Activated CD8-positive, alpha-beta memory T cell treated with anti-CD3 and anti-CD28 coated beads, Interleukin-2, amount 50 U/mL, for 24 hours (primary cell): ENCODE results near the gene MBTPS1.

Source experiments
- DNase-seq: peaks from one replicate; pipeline ENCODE4 v3.0.0-alpha.2; 2020; ENCODE audit errors: extremely low read depth

The MBTPS1 gene

DNA sequence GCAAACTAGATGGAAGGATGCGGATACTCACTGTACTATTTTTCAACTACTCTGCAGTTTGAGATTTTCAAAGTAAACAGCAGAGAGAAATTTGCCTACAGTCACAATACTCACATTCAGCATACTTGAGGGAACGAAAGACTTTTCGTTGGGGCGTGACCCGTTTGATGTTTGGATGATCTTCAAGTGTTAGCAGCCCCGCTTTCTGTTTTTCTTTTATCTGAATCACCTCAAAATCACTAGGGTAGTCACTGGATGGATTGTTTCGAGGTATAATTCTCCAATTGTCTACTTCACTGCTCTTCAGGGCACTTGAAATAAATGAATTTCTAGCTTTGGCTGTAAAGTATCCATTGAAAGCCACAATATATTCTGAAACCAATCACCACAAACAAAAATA lies 17.8 kb downstream of the MBTPS1 start:
- no peak for DNase-seq

- no peak for DNase-seq
Observed at GRCh38 chr16:84096447-84097005, 20.2 kb downstream of the MBTPS1 start.

DNA sequence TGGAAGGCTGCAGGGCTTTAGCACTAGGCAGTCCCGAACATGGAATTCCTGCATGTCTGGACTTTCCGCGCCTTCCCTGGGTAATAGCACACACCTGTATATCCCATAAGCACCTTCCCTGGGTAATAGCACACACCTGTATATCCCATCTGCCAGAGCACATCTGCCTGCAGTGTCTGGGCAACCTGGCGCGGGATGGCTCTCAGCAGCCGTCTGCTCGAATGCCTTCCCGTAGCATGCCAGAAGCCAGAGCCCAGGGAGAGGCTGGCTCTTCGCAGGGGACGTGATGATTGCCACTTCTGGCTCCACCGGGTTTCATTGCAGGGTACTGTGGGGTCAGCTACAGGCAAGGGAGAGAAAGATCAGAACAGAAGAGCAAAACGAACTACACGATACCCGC lies 21.3 kb downstream of the MBTPS1 start:
- no peak for DNase-seq

DNA sequence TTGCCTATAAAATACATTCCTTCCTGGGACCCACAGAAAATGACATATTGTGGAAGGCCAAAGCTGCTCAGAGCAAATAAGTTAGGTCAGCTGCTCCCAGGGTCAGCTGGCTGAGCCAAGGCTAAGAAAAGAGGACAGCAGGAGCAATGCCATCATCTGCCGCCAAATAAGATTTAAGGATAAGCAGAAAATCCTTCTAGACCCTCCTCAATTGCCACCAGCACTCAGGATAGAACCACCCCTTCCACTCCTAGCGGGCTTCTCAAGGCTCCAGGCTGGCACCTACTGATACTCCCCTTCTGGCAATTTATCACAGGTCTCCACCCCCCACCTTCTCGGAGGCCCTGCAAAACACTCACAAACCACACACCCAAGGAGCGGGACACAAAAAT lies 22.9 kb downstream of the MBTPS1 start:
- no peak for DNase-seq

GRCh38 chr16:84093120-84093878 lies 23.4 kb downstream of the MBTPS1 start:
- DNase-seq, result no peak

GRCh38 chr16:84091460-84091859 lies 25.3 kb downstream of the MBTPS1 start:
- no peak for DNase-seq

GRCh38 chr16:84090211-84090610 lies 26.5 kb downstream of the MBTPS1 start:
- DNase-seq, result no peak

GRCh38 chr16:84088695-84089395 lies 27.9 kb downstream of the MBTPS1 start:
- DNase-seq, result peak; percentile 4

- no peak for DNase-seq
Observed at GRCh38 chr16:84087466-84088151, 29.1 kb downstream of the MBTPS1 start.

- no peak for DNase-seq
Observed at GRCh38 chr16:84087001-84087400, 29.7 kb downstream of the MBTPS1 start.

GRCh38 chr16:84086341-84086740 lies 30.4 kb downstream of the MBTPS1 start:
- no peak for DNase-seq

- no peak for DNase-seq
Observed at GRCh38 chr16:84085773-84086172, 31.0 kb downstream of the MBTPS1 start.

DNA sequence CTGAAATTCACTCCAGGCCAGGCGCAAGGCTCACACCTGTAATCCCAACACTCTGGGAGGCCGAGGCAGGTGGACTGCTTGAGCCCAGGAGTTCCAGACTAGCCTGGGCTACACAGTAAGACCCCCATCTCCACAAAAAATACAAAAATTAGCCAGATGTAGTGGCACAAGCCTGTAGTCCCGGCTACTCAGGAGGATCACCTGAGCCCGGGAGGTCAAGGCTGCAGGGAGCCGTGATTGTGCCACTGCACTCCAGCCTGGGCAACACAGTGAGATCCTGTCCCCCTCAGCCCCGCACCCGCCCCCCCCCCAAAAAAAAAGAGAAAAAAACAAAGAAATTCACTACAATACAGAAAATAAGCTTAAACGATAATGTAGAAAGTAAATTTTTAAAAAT lies 31.5 kb downstream of the MBTPS1 start:
- DNase-seq, result no peak

- DNase-seq, result peak; percentile 44
Observed at GRCh38 chr16:84084570-84085270, 32.0 kb downstream of the MBTPS1 start.

DNA sequence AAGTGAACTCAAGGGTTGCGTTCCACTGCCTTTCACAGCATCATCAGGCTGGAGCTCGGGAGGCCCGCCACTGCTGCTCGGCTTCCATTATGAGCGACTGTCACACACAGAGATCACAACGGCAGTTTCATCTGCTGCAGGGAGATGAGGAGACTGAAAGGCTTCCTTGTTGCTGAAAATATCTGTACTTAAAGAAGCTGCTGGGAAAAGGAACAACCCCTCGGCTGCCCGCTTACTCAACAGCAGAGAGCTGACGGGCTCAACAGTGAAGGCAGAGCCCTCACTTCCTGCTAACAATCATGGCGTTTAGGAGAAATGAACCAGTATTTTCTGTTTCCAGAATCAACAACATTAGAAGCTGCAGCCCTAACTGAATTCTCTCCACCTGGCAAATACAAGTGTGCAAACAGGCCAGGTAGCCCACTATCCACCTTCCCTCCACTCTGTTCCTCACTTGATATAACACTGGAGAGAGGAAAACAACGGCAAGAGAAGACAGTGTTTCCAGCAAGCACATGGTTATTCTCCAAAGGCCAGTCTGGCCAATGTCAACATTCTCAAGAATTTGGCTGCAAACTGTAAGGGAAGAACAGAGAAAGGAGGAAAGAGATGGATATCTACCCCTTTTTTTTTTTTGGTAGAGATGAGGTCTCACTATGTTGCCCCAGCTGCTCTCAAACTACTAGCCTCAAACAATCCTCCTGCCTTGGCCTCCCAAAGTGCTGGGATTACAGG lies 33.7 kb downstream of the MBTPS1 start:
- no peak for DNase-seq

- no peak for DNase-seq
Observed at GRCh38 chr16:84082110-84082509, 34.6 kb downstream of the MBTPS1 start.

GRCh38 chr16:84081446-84081989 lies 35.2 kb downstream of the MBTPS1 start:
- DNase-seq, result no peak

GRCh38 chr16:84080813-84081212 lies 35.9 kb downstream of the MBTPS1 start:
- DNase-seq, result no peak

DNA sequence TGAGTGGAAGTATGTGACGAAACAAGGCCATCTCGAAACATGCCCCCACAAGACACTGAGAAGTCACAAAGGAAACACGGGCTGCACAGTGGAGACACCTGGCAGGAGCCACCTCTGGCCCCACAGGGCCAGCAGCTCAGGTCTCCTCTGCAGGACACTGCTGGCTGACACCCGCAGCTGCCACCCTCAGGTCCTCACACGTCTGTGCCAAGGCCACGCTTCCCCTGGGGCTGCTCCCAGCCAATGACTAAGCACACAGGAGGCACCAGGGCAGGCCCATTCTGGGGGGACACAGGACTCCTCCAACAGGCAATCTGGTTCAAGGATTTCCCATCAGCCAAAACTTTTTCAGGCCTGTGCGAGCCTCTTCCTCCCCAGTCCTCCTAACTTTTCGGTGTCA lies 36.4 kb downstream of the MBTPS1 start:
- no peak for DNase-seq

GRCh38 chr16:84079664-84080063 lies 37.1 kb downstream of the MBTPS1 start:
- DNase-seq, result no peak

DNA sequence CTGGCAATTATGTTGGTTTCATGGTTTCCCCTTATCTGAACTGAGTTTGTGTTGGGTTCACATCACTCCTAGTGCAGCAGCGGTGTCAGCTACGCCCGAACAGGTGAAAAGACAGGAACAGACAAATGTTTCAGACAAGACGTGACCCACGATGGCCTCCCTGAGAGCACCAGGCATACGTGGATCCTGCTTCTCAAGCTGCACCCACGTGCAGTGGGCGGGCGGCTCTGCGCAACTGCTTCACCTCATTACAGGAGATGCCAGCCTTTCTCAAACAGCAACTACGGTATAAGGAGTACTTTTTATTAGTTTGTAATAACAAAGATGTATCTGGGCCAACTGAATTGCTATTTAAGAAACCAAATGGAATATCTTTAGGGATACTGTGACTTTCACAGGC lies 41.4 kb downstream of the MBTPS1 start:
- no peak for DNase-seq
